ENCODE data around the gene ALG8. TPM values are rescaled to one million over a fixed set of nuclear protein-coding genes. Genes with fewer than 3 reads are reported as not detected.
"Not testable (repeated sequence)": the region's sequence is repeated elsewhere in the genome, so short reads cannot be mapped to it uniquely, and the experiment has no call there.

The ALG8 gene
- total RNA-seq, 1 donor from 2014 or later, result 20.9 TPM

GRCh38 chr11:78100676-78101472 is 38.6 kb downstream of the ALG8 start:
- DNase-seq (ENCODE audit: low read depth in 2 of 2), result no peak

- DNase-seq (ENCODE audit: low read depth in 2 of 2), result no peak
Measured at GRCh38 chr11:78100261-78100660, 39.2 kb downstream of the ALG8 start.

GRCh38 chr11:78099666-78100065 is 39.8 kb downstream of the ALG8 start:
- DNase-seq (ENCODE audit: low read depth in 2 of 2), result no peak

- no peak for DNase-seq (ENCODE audit: low read depth in 2 of 2)
Measured at GRCh38 chr11:78097666-78098385, 41.6 kb downstream of the ALG8 start.

- DNase-seq (ENCODE audit: low read depth in 2 of 2), result no peak
Measured at GRCh38 chr11:78094250-78094649, 45.2 kb downstream of the ALG8 start.

GRCh38 chr11:78086521-78087074 is 52.8 kb downstream of the ALG8 start:
- DNase-seq (ENCODE audit: low read depth in 2 of 2), result not testable (repeated sequence)

GRCh38 chr11:78085972-78086371 is 53.5 kb downstream of the ALG8 start:
- peak in 1 of 2 donors; percentile 17 for DNase-seq (ENCODE audit: low read depth in 2 of 2)

- DNase-seq (ENCODE audit: low read depth in 2 of 2), result not testable (repeated sequence)
Measured at GRCh38 chr11:78084506-78084905, 54.9 kb downstream of the ALG8 start.

GRCh38 chr11:78083021-78083420 is 56.4 kb downstream of the ALG8 start:
- DNase-seq (ENCODE audit: low read depth in 2 of 2), result no peak

GRCh38 chr11:78082146-78082545 is 57.3 kb downstream of the ALG8 start:
- no peak for DNase-seq (ENCODE audit: low read depth in 2 of 2)

- DNase-seq (ENCODE audit: low read depth in 2 of 2), result no peak
Measured at GRCh38 chr11:78081583-78081982, 57.8 kb downstream of the ALG8 start.

GRCh38 chr11:78080818-78081495 is 58.5 kb downstream of the ALG8 start:
- DNase-seq (ENCODE audit: low read depth in 2 of 2), result peak in 1 of 2 donors; percentile 9

- DNase-seq (ENCODE audit: low read depth in 2 of 2), result no peak
Measured at GRCh38 chr11:78080084-78080817, 59.2 kb downstream of the ALG8 start.

GRCh38 chr11:78079232-78080083 is 60.0 kb downstream of the ALG8 start, which contains the start of gene NDUFC2:
Gene NDUFC2, minus strand, starts transcription at chr11:78079862. Its CDS starts 118 bp downstream, at chr11:78079744.
- DNase-seq (ENCODE audit: low read depth in 2 of 2), result peak; percentile 69 to 88

GRCh38 chr11:78078218-78079167 is 60.9 kb downstream of the ALG8 start:
- no peak for DNase-seq (ENCODE audit: low read depth in 2 of 2)

- DNase-seq (ENCODE audit: low read depth in 2 of 2), result not testable (repeated sequence)
Measured at GRCh38 chr11:78077592-78077991, 61.8 kb downstream of the ALG8 start.

GRCh38 chr11:78076733-78077403 is 62.6 kb downstream of the ALG8 start:
- DNase-seq (ENCODE audit: low read depth in 2 of 2), result no peak

GRCh38 chr11:78074756-78075155 is 64.7 kb downstream of the ALG8 start:
- DNase-seq (ENCODE audit: low read depth in 2 of 2), result no peak
